ENCODE data around the gene RIC3.

DNA sequence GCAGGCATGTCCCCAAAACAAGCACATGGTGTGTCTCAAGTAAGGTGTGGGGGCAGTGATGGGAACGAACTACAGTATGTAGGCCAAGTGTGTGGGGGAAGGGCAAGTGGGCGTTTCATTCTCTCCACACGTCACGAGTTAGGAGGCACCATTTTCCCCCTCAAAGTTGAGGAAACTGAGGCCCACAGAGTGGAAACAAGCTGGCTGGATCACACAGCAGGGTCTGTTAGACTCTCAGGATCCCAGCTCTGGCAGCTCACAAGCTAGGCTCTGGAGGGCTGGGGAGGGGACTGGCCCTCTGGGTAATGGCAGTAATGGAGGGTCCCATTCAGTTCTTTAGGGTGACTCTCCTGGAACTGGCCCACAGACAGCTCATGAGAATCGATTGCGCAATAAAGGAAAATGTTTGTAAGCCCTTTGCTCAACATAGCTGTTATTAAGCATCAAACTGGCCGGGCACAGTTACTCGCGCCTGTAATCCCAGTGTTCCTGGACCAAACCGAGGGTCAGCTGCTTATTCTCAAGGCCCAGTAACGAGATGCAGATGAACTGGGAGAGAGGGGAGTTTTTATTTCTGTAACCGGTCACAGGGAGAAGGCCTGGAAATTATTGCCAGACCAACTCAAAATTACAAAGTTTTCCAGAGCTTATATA lies 111.9 kb downstream of the RIC3 start:
- TF ChIP-seq CTCF (IDR thresholded peaks at IDR 0.05; ENCODE audit: insufficient read depth, low read depth, low read length), result no peak
- no peak for TF ChIP-seq EZH2 (IDR thresholded peaks at IDR 0.05; ENCODE audit: insufficient read depth, low read length)
